Activated CD8-positive, alpha-beta memory T cell treated with anti-CD3 and anti-CD28 coated beads for 1 hour (primary cell): Measurements from ENCODE around the gene AP1G2.
A peak's percentile ranks its signal among the peaks of the same experiment; 100 is the strongest.
"Not testable (repeated sequence)": the region's sequence is repeated elsewhere in the genome, so short reads cannot be mapped to it uniquely, and the experiment has no call there.

ENCODE experiments used
- DNase-seq, 2 donors: peaks; one replicate each; pipeline ENCODE4 v3.0.0-alpha.2; 2020; ENCODE audit warnings: low read depth in 1 of 2; ENCODE audit errors: extremely low read depth in 1 of 2

The AP1G2 gene

GRCh38 chr14:23600322-23600707 is 32.7 kb upstream of the AP1G2 start:
- DNase-seq, result no peak

- DNase-seq, result not testable (repeated sequence)
Measured at GRCh38 chr14:23594191-23594590, 26.6 kb upstream of the AP1G2 start.

GRCh38 chr14:23590198-23590597 is 22.6 kb upstream of the AP1G2 start:
- no peak for DNase-seq

GRCh38 chr14:23589606-23590005 is 22.0 kb upstream of the AP1G2 start:
- no peak for DNase-seq

GRCh38 chr14:23588884-23589598 is 21.4 kb upstream of the AP1G2 start:
- DNase-seq, result peak; percentile 43 to 68

- DNase-seq, result not testable (repeated sequence)
Measured at GRCh38 chr14:23584527-23585203, 17.1 kb upstream of the AP1G2 start.

- DNase-seq, result not testable (repeated sequence)
Measured at GRCh38 chr14:23583761-23584526, 16.4 kb upstream of the AP1G2 start.

- DNase-seq, result no peak
Measured at GRCh38 chr14:23582906-23583760, 15.5 kb upstream of the AP1G2 start.

GRCh38 chr14:23580948-23581281 is 13.3 kb upstream of the AP1G2 start:
- DNase-seq, result no peak

- DNase-seq, result no peak
Measured at GRCh38 chr14:23580152-23580926, 12.7 kb upstream of the AP1G2 start.

- no peak for DNase-seq
Measured at GRCh38 chr14:23579739-23580138, 12.1 kb upstream of the AP1G2 start.

- no peak for DNase-seq
Measured at GRCh38 chr14:23579311-23579630, 11.7 kb upstream of the AP1G2 start.

- DNase-seq, result no peak
Measured at GRCh38 chr14:23578560-23579310, 11.1 kb upstream of the AP1G2 start, which contains the start of gene JPH4. Gene JPH4 (minus strand): TSS chr14:23578790. CDS start chr14:23577453, 1,337 bp downstream.

- no peak for DNase-seq
Measured at GRCh38 chr14:23577710-23578392, 10.3 kb upstream of the AP1G2 start.

- DNase-seq, result no peak
Measured at GRCh38 chr14:23577004-23577681, 9.6 kb upstream of the AP1G2 start.

- DNase-seq, result no peak
Measured at GRCh38 chr14:23573384-23574015, 5.9 kb upstream of the AP1G2 start.

GRCh38 chr14:23572836-23573235 is 5.2 kb upstream of the AP1G2 start:
- DNase-seq, result no peak

GRCh38 chr14:23572524-23572828 is 4.9 kb upstream of the AP1G2 start:
- no peak for DNase-seq
